ENCODE measurements around the gene SIGLEC15. TPM values are rescaled to one million over a fixed set of nuclear protein-coding genes. Genes with fewer than 3 reads are reported as not detected.

The SIGLEC15 gene
- polyA plus RNA-seq, 2 of the 4 experiments (the other 2 are of a cell fraction): not detected

DNA sequence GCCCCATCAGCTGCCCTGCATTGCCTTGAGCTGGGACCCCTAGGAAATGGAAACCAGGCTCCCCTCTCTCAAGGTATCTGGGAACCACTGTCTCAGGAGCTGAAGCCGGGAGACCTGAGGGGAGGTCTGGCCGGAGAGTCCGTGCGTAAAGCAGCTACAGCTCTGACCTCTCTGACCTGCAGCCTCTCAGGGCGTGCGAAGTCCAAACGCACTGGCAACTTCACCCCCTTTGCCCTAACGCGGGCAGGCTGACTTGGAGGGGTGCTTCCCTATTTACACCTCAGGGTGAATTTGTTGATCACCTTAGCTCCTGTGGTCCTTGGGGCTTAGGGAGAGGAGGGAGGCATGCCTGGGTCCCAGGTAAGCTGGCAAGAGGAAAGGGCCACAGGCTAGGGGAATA is 17.5 kb downstream of the SIGLEC15 start:
- TF ChIP-seq, protein P1, sequence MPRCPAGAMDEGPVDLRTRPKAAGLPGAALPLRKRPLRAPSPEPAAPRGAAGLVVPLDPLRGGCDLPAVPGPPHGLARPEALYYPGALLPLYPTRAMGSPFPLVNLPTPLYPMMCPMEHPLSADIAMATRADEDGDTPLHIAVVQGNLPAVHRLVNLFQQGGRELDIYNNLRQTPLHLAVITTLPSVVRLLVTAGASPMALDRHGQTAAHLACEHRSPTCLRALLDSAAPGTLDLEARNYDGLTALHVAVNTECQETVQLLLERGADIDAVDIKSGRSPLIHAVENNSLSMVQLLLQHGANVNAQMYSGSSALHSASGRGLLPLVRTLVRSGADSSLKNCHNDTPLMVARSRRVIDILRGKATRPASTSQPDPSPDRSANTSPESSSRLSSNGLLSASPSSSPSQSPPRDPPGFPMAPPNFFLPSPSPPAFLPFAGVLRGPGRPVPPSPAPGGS (IDR thresholded peaks at IDR 0.05): no peak
- TF ChIP-seq CEBPB (IDR thresholded peaks at IDR 0.05) (no peak), ZFP36 (IDR thresholded peaks at IDR 0.05; ENCODE audit: borderline replicate concordance, partially characterized antibody) (no peak)
- Histone ChIP-seq H3K27ac (no peak overlapping the region), H3K4me3 (no peak overlapping the region), H3K4me2 (no peak overlapping the region), H3K9me3 (no peaks in the 10 kb centered on the region), H3K4me1 (0 out of 3 replicates have a peak, but pooled peaks cover under 1% of the 10 kb centered on the region)
- no peak for ATAC-seq
- POLR2A ChIA-PET: no interaction called here
- DNase-seq (ENCODE audit: low read depth in 1 of 2, low spot score in 1 of 2): no peak
- no peak for FAIRE-seq
- WGBS (ENCODE audit: missing lambda C conversion rate): 98% methylated on average over 8 of the region's 9 CpGs
- CTCF ChIA-PET: no interaction called here

DNA sequence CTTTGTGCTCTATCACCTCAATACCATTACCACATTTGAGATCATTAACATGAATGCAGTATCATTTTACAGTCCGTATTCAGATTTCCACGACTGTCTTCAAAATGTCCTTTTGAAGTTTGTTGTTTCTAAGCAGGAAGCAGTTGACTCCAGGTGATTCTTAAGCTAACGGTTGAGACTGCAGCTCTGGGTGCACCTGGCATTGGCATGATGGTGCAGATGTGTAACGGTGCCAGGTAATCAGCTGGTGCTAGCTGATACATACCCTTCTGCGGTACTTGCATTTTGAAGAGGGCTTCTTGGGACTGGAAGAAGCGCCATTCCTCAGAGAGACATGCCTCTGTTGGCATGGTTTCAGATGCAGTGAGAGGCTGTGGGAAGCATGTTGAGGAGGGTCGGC is 19.5 kb downstream of the SIGLEC15 start:
- Histone ChIP-seq H3K9me3 (no peaks in the 10 kb centered on the region), H3K4me1 (no peaks in the 10 kb centered on the region), H3K4me2 (no peak overlapping the region), H3K27ac (no peak overlapping the region), H3K4me3 (no peak overlapping the region)
- ChIA-PET POLR2A (no interaction called here), CTCF (interaction anchor here (0.6 kb wide), 1 partner anchor 129 kb away, joined by 3 read pairs; no protein-coding TSS in a partner anchor)
- ATAC-seq (no peak), DNase-seq (ENCODE audit: low read depth in 1 of 2, low spot score in 1 of 2) (no peak), FAIRE-seq (no peak)
- TF ChIP-seq NR3C1 (IDR thresholded peaks at IDR 0.05): no peak
- TF ChIP-seq ESRRA (IDR thresholded peaks at IDR 0.05; ENCODE audit: borderline replicate concordance, low read length): no peak
- TF ChIP-seq, protein P2, sequence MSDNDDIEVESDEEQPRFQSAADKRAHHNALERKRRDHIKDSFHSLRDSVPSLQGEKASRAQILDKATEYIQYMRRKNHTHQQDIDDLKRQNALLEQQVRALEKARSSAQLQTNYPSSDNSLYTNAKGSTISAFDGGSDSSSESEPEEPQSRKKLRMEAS (IDR thresholded peaks at IDR 0.05): no peak
- TF ChIP-seq POLR2AphosphoS2 (conservative IDR thresholded peaks at IDR 0.05; ENCODE audit: low read length): no peak
- TF ChIP-seq PHF8 (IDR thresholded peaks at IDR 0.05; ENCODE audit: borderline replicate concordance, low read depth): no peak
- TF ChIP-seq RAD21 (conservative IDR thresholded peaks at IDR 0.05 in 1 of 2, IDR thresholded peaks at IDR 0.05 in 1 of 2): no peak
- TF ChIP-seq HOXA7 (CRISPR knock-in tag; IDR thresholded peaks at IDR 0.05): no peak
- TF ChIP-seq NFE2L2 (conservative IDR thresholded peaks at IDR 0.05; ENCODE audit: low read length): no peak
- TF ChIP-seq, protein P3, sequence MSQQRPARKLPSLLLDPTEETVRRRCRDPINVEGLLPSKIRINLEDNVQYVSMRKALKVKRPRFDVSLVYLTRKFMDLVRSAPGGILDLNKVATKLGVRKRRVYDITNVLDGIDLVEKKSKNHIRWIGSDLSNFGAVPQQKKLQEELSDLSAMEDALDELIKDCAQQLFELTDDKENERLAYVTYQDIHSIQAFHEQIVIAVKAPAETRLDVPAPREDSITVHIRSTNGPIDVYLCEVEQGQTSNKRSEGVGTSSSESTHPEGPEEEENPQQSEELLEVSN (IDR thresholded peaks at IDR 0.05; ENCODE audit: borderline replicate concordance, low read depth): no peak
- no peak for TF ChIP-seq BHLHE40 (IDR thresholded peaks at IDR 0.05; ENCODE audit: low read depth, low read length)
- no peak for TF ChIP-seq JUNB (IDR thresholded peaks at IDR 0.05)
- TF ChIP-seq, protein P4, sequence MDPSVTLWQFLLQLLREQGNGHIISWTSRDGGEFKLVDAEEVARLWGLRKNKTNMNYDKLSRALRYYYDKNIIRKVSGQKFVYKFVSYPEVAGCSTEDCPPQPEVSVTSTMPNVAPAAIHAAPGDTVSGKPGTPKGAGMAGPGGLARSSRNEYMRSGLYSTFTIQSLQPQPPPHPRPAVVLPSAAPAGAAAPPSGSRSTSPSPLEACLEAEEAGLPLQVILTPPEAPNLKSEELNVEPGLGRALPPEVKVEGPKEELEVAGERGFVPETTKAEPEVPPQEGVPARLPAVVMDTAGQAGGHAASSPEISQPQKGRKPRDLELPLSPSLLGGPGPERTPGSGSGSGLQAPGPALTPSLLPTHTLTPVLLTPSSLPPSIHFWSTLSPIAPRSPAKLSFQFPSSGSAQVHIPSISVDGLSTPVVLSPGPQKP (IDR thresholded peaks at IDR 0.05; ENCODE audit: low read depth, low read length): no peak
- TF ChIP-seq, protein P1 (IDR thresholded peaks at IDR 0.05): no peak
- TF ChIP-seq SREBF2 (IDR thresholded peaks at IDR 0.05): no peak
- no peak for TF ChIP-seq CBX8 (IDR thresholded peaks at IDR 0.05)
- no peak for TF ChIP-seq RARB (CRISPR knock-in tag; IDR thresholded peaks at IDR 0.05)
- TF ChIP-seq, protein P5, sequence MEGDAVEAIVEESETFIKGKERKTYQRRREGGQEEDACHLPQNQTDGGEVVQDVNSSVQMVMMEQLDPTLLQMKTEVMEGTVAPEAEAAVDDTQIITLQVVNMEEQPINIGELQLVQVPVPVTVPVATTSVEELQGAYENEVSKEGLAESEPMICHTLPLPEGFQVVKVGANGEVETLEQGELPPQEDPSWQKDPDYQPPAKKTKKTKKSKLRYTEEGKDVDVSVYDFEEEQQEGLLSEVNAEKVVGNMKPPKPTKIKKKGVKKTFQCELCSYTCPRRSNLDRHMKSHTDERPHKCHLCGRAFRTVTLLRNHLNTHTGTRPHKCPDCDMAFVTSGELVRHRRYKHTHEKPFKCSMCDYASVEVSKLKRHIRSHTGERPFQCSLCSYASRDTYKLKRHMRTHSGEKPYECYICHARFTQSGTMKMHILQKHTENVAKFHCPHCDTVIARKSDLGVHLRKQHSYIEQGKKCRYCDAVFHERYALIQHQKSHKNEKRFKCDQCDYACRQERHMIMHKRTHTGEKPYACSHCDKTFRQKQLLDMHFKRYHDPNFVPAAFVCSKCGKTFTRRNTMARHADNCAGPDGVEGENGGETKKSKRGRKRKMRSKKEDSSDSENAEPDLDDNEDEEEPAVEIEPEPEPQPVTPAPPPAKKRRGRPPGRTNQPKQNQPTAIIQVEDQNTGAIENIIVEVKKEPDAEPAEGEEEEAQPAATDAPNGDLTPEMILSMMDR (IDR thresholded peaks at IDR 0.05): no peak
- no peak for TF ChIP-seq TFCP2L1 (CRISPR knock-in tag; IDR thresholded peaks at IDR 0.05)
- TF ChIP-seq FOXS1 (CRISPR knock-in tag; IDR thresholded peaks at IDR 0.05): no peak
- WGBS (ENCODE audit: missing lambda C conversion rate): 85% methylated on average over 7 of the region's 7 CpGs
